H9 (cell line): ENCODE data around the gene CD9. TPM values are rescaled to one million over a fixed set of nuclear protein-coding genes. Genes with fewer than 3 reads are reported as not detected.

ENCODE experiments used
- DNase-seq: peaks from one replicate; pipeline ENCODE4 v3.0.0-alpha.2; 2017
- H2AFZ ChIP-seq: one replicate; pipeline ENCODE4 v1.6.1; 2013; ENCODE audit warnings: mild to moderate bottlenecking, low read length, control low read depth, moderate library complexity
- H2AK5ac ChIP-seq: 2 replicates; pipeline ENCODE4 v1.6.1; 2013; ENCODE audit warnings: low read length, control low read depth, mixed read lengths; ENCODE audit not compliant: insufficient read length
- H2BK120ac ChIP-seq: one replicate; pipeline ENCODE4 v1.6.1; 2013; ENCODE audit warnings: low read depth, mild to moderate bottlenecking, low read length, control low read depth, inconsistent platforms; ENCODE audit not compliant: poor library complexity, severe bottlenecking
- H2BK12ac ChIP-seq: 2 replicates; pipeline ENCODE4 v1.6.1; 2013; ENCODE audit warnings: low read length, control low read depth, mixed read lengths, low read depth; ENCODE audit not compliant: insufficient read length
- H2BK15ac ChIP-seq: 2 replicates; pipeline ENCODE4 v1.6.1; 2013; ENCODE audit warnings: low read depth, low read length, control low read depth
- H2BK20ac ChIP-seq: one replicate; pipeline ENCODE4 v1.6.1; 2013; ENCODE audit warnings: low read depth, mild to moderate bottlenecking, low read length, control low read depth, inconsistent platforms; ENCODE audit not compliant: poor library complexity, severe bottlenecking
- H2BK5ac ChIP-seq: 2 replicates; pipeline ENCODE4 v1.6.1; 2013; ENCODE audit warnings: low read length, control low read depth, mixed read lengths; ENCODE audit not compliant: insufficient read length
- H3K14ac ChIP-seq: 2 replicates; pipeline ENCODE4 v1.6.1; 2013; ENCODE audit warnings: low read length, control low read depth; ENCODE audit not compliant: insufficient read depth
- H3K18ac ChIP-seq: 2 replicates; pipeline ENCODE4 v1.6.1; 2013; ENCODE audit warnings: low read depth, mild to moderate bottlenecking, mixed read lengths, low read length, control low read depth; ENCODE audit not compliant: insufficient read length
- H3K23ac ChIP-seq: 2 replicates; pipeline ENCODE4 v1.6.1; 2013; ENCODE audit warnings: low read length, control low read depth, mixed read lengths, low read depth; ENCODE audit not compliant: insufficient read length
- H3K23me2 ChIP-seq: 2 replicates; pipeline ENCODE4 v1.6.1; 2013; ENCODE audit warnings: low read depth, mild to moderate bottlenecking, mixed read lengths, low read length, control low read depth; ENCODE audit not compliant: insufficient read length, poor library complexity, severe bottlenecking
- H3K27ac ChIP-seq: 2 replicates; pipeline ENCODE4 v1.5.1; 2013; ENCODE audit warnings: low read length, control low read depth, mixed read lengths, low read depth; ENCODE audit not compliant: insufficient read length
- H3K27me3 ChIP-seq: 2 replicates; pipeline ENCODE4 v1.6.1; 2013; ENCODE audit warnings: low read length, control low read depth, inconsistent platforms; ENCODE audit not compliant: insufficient read depth
- H3K4ac ChIP-seq: 2 replicates; pipeline ENCODE4 v1.6.1; 2013; ENCODE audit warnings: low read depth, mild to moderate bottlenecking, control low read depth, inconsistent platforms, low read length, moderate library complexity
- H3K4me1 ChIP-seq: 2 replicates; pipeline ENCODE4 v1.6.1; 2013; ENCODE audit warnings: low read length, control low read depth, inconsistent platforms; ENCODE audit not compliant: insufficient read depth
- H3K4me2 ChIP-seq: 2 replicates; pipeline ENCODE4 v1.6.1; 2013; ENCODE audit warnings: low read length, control low read depth, mixed read lengths; ENCODE audit not compliant: insufficient read length, insufficient read depth
- H3K56ac ChIP-seq: 2 replicates; pipeline ENCODE4 v1.6.1; 2013; ENCODE audit warnings: low read depth, mild to moderate bottlenecking, mixed read lengths, low read length, control low read depth; ENCODE audit not compliant: insufficient read length
- H3K79me1 ChIP-seq: 2 replicates; pipeline ENCODE4 v1.6.1; 2013; ENCODE audit warnings: low read depth, mild to moderate bottlenecking, moderate library complexity, low read length, control low read depth, inconsistent platforms; ENCODE audit not compliant: insufficient read depth, poor library complexity, severe bottlenecking
- H3K79me2 ChIP-seq: 2 replicates; pipeline ENCODE4 v1.6.1; 2013; ENCODE audit warnings: low read length, control low read depth, inconsistent platforms; ENCODE audit not compliant: insufficient read depth
- H3K9ac ChIP-seq: 2 replicates; pipeline ENCODE4 v1.6.1; 2013; ENCODE audit warnings: low read length, control low read depth, mixed read lengths; ENCODE audit not compliant: insufficient read length; ENCODE audit errors: extremely low read depth
- H3K9me3 ChIP-seq: one replicate; pipeline ENCODE4 v1.6.1; 2013; ENCODE audit warnings: low read depth, low read length, inconsistent platforms; ENCODE audit not compliant: control insufficient read depth
- H3T11ph ChIP-seq: one replicate; pipeline ENCODE4 v1.6.1; 2013; ENCODE audit warnings: mild to moderate bottlenecking, low read length, control low read depth, inconsistent platforms
- H4K20me1 ChIP-seq: one replicate; pipeline ENCODE4 v1.6.1; 2013; ENCODE audit not compliant: control insufficient read depth, insufficient read length, insufficient read depth
- H4K5ac ChIP-seq: 2 replicates; pipeline ENCODE4 v1.6.1; 2013; ENCODE audit warnings: low read depth, mild to moderate bottlenecking, mixed read lengths, low read length, control low read depth; ENCODE audit not compliant: insufficient read length
- H4K8ac ChIP-seq: replicated peaks from 2 replicates; pipeline ENCODE4 v1.6.1; 2013; ENCODE audit warnings: low read length, control low read depth, mixed read lengths, low read depth; ENCODE audit not compliant: insufficient read length
- H4K91ac ChIP-seq: 2 replicates; pipeline ENCODE4 v1.6.1; 2013; ENCODE audit warnings: low read depth, mild to moderate bottlenecking, moderate library complexity, mixed read lengths, low read length, control low read depth; ENCODE audit not compliant: insufficient read length
- H3K27ac Mint-ChIP-seq, 3 experiments: 2 replicates in 2 of 3; 3 replicates in 1 of 3; pipeline ENCODE4 v1.8.0; 2020 to 2021; ENCODE audit warnings: mixed read lengths in 3 of 3, mild to moderate bottlenecking in 1 of 3, moderate library complexity in 1 of 3
- H3K27me3 Mint-ChIP-seq: 2 replicates; pipeline ENCODE4 v1.8.0; 2021; ENCODE audit warnings: low read depth, mild to moderate bottlenecking, moderate library complexity, mixed read lengths
- H3K36me3 Mint-ChIP-seq, 3 experiments: 2 replicates in 2 of 3; 3 replicates in 1 of 3; pipeline ENCODE4 v1.8.0; 2020 to 2021; ENCODE audit warnings: low read depth in 3 of 3, mixed read lengths in 3 of 3; ENCODE audit not compliant: insufficient read depth in 1 of 3
- H3K4me1 Mint-ChIP-seq, 2 experiments: 2 replicates each; pipeline ENCODE4 v1.8.0; 2020; ENCODE audit warnings: mixed read lengths in 2 of 2
- H3K4me3 Mint-ChIP-seq, 2 experiments: 2 replicates in 1 of 2; 3 replicates in 1 of 2; pipeline ENCODE4 v1.8.0; 2020 to 2021; ENCODE audit warnings: mild to moderate bottlenecking in 2 of 2, mixed read lengths in 2 of 2, moderate library complexity in 1 of 2
- H3K9me3 Mint-ChIP-seq, 2 experiments: 2 replicates in 1 of 2; 3 replicates in 1 of 2; pipeline ENCODE4 v1.8.0; 2020; ENCODE audit warnings: mild to moderate bottlenecking in 2 of 2, mixed read lengths in 2 of 2, moderate library complexity in 1 of 2
- CTCF ChIP-seq: fragments of 200-600 bp; sonication (generic); conservative IDR thresholded peaks from 3 replicates; pipeline ENCODE4 v1.8.0; 2021; ENCODE audit warnings: antibody characterized with exemption, mild to moderate bottlenecking
- WGBS: extraction: QIAGEN DNeasy Blood & Tissue Kit; methylation state at CpG from one replicate; pipeline ENCODE4 v1.1.7; 2013; ENCODE audit warnings: missing lambda C conversion rate, low lambda C conversion rate, mixed read lengths; ENCODE audit not compliant: insufficient read length; ENCODE audit errors: extremely low coverage; 5-methylcytosine and 5-hydroxymethylcytosine counted together
- total RNA-seq: library from RNA; stranded (reverse); gene quantifications from 2 replicates; pipeline ENCODE4 v1.2.1, GENCODE V29; 2021

CD9 gene
- total RNA-seq, 1 experiment from 2014 or later = 132 TPM

GRCh38 chr12:6224550-6224949 is 24.4 kb downstream of the CD9 start:
- Histone ChIP-seq H3K4ac (no peak overlapping the region), H2BK5ac (no peak overlapping the region), H3K4me1 (peaks cover 12% of the 10 kb centered on the region), H3K23me2 (no peaks in the 10 kb centered on the region), H3K14ac (no peak overlapping the region), H2AFZ (no peak overlapping the region), H4K20me1 (no peaks in the 10 kb centered on the region), H2BK12ac (no peak overlapping the region), H3K4me2 (no peak overlapping the region), H3K27me3 (no peaks in the 10 kb centered on the region), H3K9ac (no peak overlapping the region), H3K9me3 (no peaks in the 10 kb centered on the region), H4K8ac (no peak overlapping the region), H2AK5ac (no peak overlapping the region), H4K91ac (no peak overlapping the region), H2BK15ac (no peak overlapping the region), H3K79me1 (no peaks in the 10 kb centered on the region), H3K27ac (no peak overlapping the region), H3K79me2 (peaks cover 13% of the 10 kb centered on the region; the same call in 1 of the 2 replicates), H2BK120ac (no peak overlapping the region), H2BK20ac (no peak overlapping the region), H3K18ac (no peak overlapping the region), H3K23ac (no peak overlapping the region), H3T11ph (no peak overlapping the region), H3K56ac (no peak overlapping the region), H4K5ac (no peak overlapping the region)
- no peak for DNase-seq
- Mint-ChIP-seq H3K4me1 (peaks cover 27 to 28% of the 10 kb centered on the region in 2 experiments), H3K9me3 (no peaks in the 10 kb centered on the region), H3K36me3 (peaks cover 19 to 67% (median 29%) of the 10 kb centered on the region in 3 experiments), H3K4me3 (no peak overlapping the region), H3K27ac (0 out of 7 replicates have a peak overlapping the region, but pooled peaks of 1 of the 3 experiments have one; percentile 25), H3K27me3 (no peaks in the 10 kb centered on the region)
- WGBS = no CpG with 5 or more reads among the region's 10 CpGs
- no peak for TF ChIP-seq CTCF
